ENCODE measurements around the gene ADM2.

The ADM2 gene

DNA sequence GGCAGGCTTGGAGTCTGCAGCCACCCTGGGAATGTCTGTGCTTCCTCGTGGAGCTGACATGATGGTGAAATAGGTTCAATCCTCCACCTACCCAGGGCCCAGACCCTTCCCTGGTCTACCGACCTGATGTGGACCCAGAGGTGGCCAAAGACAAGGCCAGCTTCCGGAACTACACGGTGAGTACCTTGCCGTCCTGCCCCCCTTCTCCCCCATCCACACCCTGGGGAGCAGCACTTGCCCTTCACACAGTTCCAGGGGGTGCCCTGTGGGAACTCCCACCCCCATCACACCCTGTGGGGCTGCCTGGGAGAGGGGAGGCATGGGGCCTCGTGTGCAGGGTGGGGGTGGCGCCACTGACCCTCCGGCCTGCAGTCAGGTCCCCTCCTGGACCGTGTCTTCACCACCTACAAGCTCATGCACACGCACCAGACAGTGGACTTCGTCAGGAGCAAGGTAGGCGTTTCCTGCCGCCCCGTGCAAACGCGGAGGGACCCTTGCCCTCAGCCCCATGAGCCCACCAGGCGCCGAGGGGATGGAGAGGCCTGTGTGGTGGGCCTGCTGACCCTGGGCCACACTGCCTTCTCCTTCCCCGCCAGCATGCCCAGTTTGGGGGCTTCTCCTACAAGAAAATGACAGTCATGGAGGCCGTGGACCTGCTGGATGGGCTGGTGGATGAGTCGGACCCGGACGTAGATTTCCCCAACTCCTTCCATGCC is 6.1 kb downstream of the ADM2 start:
- no peak for DNase-seq

DNA sequence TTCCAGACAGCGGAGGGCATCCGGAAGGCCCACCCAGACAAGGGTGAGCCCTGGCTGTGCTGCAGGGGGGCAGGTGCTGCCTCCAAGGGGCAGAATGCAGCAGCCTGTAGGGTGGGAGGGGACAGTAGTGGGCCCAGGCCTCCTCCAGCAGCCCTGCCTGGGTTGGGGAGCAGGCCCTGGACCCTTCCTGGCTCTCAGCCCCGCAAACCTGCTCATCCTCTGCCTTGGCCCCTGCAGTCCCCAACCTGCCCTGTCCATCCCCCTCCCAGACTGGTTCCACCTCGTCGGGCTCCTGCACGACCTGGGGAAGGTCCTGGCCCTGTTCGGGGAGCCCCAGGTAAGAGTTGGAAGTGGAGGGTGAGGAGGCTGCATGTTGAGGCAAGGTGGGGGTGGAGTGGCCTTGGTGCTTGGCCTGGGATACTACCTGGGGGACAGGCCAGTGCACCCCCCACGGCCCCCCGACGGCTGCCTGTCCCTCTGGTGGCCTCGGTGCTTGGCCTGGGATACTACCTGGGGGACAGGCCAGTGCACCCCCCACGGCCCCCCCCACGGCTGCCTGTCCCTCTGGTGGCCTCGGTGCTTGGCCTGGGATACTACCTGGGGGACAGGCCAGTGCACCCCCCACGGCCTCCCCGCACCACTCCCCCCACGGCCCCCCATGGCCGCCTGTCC is 6.8 kb downstream of the ADM2 start:
- DNase-seq, result no peak

DNA sequence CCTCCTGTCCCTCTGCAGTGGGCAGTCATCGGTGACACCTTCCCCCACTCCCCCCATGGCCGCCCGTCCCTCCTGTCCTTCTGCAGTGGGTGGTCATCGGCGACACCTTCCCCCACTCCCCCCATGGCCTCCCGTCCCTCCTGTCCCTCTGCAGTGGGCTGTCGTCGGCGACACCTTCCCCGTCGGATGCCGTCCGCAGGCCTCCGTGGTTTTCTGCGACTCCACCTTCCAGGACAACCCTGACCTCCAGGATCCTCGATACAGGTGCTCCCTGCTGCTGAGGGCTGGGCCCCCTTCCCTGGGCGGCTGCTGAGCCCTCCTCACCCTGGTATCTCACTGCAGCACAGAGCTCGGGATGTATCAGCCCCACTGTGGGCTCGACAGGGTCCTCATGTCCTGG is 7.5 kb downstream of the ADM2 start:
- DNase-seq, result no peak

DNA sequence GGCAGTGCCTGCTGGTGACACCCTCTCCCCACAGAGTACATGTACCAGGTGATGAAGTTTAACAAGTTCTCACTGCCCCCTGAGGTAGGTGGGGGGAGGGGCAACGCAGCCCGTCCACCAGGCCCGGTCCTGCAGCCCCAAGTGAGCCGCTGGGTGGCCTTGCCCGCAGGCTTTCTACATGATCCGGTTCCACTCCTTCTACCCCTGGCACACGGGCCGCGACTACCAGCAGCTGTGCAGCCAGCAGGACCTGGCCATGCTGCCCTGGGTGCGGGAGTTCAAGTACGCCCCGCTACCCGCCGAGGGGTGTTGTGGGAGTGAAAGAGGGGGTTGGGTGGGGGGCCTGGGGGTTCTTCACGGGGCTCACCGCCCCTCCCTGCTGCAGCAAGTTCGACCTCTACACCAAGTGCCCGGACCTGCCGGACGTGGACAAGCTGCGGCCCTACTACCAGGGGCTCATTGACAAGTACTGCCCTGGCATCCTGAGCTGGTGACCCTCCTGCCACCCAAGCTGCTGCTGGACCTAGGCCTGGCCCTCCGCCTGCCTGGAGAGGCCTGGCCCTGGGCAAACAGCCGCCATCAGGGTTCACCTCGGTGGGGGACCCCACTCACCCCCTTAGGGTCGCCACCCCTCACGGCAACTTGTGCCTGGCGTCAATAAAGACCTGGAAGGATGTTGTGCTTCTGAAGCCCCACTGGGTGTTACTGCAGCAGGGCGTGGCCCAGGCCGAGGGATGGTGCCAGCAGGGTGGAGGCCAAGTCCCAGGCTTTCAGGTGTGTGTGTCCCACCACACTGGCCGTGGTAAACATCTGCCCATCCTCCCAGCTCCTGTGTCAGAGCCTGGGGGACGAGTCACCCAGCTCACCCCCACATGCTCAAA is 8.3 kb downstream of the ADM2 start:
- DNase-seq, result no peak

DNA sequence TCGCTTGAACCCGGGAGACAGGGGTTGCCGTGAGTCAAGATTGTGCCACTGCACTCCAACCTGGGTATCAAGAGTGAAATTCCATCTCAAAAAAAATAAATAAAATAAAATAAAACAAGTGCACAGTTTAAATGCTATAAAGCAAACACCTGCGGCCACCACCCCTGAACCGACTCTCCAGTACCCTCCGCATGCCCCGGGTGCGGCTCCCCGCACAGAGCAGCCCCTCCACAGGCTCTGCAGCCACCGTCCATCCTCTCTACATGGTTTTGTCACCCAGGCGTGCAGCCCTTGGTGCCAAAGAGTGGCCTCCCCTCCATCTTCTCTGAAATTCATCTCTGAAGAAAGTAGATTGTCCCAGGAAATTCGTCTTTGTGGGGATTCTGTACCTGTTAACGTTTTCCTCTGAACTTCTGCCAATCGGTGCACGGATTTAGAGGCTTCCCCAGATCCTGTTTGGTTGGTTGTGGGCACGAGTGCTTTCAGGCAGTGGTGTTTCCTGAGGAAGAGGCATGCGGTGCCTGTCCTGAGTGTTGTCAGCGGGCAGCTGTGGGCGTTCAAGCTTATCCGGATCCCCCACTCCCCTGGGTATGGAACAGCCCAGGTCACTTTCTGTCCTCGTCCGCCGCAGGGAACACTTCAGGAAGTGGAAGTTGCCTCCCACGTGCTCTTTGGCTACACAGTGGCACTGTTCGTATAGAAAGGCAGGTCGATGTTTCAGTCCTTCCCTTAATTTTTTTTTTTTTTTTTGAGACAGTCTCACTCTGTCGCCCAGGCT is 9.4 kb downstream of the ADM2 start:
- peak; percentile 86 for DNase-seq

DNA sequence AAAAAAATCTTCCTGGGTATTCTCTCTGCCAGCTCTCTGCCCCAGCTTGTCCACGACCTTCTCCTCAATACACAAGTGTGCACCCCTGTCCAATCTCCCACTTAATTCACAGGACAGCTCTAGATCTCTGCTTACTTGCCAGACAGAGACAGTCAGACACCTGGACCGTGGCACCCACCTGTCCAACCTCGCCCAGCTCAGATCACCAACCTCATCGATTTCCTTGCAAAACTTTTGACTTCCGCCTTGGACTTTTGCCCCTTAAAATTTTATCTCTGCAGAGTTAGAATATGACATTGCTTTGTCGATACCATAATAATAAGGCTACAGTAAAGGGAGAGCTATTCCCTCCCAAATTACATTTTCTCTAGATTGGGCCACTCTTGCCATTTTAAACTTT is 15.8 kb downstream of the ADM2 start:
- DNase-seq, result no peak

DNA sequence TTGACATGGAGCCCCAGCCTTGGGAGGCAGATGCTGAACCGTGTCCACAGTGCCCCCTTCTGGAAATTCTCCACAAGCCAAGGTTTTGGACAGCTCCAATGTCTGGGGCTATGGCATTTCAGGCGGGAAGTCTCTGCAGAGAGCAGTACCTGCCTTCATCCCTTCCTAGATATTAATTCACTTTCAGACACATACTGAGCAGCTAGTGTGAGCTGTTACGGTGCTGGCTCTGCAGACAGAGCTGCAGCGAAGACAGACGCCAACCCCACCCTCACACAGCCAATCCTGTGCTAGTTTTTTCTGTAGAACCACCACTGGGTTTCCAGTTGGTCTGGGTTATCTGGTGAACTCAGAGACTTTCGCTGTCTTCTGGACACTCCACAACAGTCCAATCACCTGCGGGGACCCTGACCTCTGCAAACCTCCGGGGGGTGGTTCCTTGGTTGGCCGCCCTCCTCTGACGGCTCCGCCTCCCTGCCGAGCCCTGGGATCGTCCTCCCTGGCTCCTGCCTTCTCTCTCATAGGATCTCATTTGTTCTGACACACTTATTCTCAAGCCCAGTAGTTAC is 17.1 kb downstream of the ADM2 start:
- peak; percentile 8 for DNase-seq

DNA sequence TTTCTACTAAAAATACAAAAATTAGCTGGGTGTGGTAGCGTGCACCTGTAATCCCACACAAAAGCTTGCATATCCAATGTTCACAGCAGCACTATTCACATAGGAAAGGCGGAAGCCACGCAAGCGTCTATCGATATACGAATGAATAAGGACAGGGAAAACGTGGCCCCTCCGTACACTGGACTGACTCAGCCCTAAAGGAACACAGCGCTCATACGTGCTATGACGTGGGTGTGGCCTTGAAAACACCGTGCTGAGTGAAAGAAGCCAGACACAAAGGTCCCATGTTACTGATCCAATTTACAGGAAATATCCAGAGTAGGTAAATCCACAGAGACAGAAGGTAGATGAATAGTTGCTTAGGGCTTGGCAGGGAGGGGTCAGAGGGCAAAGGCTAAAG is 19.1 kb downstream of the ADM2 start:
- no peak for DNase-seq

DNA sequence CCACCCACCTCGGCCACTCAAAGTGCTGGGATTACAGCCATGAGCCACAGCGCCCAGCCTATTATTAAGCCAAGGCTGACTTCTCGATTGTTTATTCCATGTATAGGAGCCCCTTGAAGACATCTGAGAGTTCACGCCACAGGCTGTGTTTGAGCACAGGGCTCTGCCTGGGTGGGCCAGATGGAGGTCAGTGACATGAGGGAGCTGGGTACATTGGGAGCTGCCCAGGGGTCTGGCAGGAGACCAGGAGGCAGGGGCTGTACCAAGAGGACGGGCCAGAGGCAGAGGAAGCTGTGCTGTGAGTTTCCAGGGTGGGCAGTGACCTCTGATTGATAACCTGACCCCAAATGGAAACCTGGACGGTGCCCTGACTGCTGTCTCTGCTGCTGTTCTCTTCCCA is 20.8 kb downstream of the ADM2 start:
- DNase-seq, result no peak

DNA sequence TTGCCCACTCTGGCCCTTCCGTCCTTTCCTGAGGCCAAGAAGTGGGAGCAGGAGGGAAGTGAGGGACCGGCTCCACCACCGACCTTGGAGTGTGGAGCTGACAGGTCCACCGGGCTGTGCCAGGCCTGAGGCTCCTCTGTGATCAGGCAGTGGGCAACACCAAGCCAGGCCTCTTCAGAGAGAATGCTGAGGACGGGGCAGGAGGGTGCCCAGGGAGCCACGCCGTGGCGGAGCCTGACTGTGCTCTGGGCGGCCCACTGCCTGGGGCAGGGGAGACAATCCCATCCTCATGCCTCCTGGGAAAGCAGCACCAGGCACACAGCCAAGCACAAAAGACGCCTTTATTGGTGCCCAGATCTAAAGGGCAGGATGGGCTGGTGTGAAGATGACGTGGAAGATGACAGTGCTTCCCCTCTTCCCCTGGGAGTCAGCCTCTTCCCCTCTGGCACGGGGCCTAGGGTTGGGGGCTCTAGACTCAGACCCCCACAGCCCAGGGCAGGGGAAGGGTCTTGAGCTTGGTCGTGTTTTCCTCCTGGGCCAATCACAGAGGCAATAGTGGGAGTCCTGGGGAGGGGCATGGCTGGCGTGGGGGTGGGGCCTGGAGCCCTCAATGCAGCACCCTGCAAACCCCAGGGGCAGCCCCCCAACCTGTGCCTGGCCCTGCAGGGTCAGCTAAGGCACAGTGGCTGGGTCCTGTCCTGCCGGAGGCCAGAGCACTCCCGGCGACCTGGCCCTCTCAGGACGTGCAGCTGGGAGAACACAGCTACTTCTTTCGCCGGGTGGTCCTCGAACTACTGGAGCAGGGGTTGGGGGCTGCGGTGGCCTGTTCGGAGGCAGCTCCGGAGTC is 21.5 kb downstream of the ADM2 start:
- no peak for DNase-seq

DNA sequence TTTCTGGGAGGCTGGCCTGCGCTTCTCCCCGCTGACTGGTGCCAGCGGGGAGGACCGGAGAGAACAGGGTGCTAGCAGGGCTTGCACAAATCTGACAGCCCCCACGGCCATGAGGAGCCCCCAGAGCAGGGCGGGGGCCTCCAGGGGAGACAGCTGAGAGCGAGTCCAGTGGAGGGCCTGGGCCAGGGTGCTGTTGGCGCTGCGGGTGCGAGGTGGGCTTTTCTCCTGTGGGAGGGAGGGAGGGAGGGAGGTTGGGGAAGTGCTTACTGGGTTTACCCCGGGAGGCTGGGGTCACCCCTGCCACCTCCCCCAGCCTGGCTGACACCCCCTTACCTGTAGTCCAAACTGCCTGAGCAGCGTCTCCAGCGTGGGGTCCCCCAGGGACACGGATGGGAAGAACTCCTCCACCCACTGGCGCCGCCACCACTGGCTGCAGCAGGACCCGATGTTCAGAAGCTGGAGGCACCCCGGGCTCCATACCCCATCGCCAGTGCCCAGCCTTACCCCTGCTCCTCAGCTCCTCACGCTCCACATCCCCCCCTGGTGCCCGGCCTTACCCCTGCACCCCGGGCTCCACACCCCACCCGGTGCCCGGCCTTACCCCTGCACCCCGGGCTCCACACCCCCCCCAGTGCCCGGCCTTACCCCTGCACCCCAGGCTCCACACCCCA is 22.3 kb downstream of the ADM2 start:
- no peak for DNase-seq

DNA sequence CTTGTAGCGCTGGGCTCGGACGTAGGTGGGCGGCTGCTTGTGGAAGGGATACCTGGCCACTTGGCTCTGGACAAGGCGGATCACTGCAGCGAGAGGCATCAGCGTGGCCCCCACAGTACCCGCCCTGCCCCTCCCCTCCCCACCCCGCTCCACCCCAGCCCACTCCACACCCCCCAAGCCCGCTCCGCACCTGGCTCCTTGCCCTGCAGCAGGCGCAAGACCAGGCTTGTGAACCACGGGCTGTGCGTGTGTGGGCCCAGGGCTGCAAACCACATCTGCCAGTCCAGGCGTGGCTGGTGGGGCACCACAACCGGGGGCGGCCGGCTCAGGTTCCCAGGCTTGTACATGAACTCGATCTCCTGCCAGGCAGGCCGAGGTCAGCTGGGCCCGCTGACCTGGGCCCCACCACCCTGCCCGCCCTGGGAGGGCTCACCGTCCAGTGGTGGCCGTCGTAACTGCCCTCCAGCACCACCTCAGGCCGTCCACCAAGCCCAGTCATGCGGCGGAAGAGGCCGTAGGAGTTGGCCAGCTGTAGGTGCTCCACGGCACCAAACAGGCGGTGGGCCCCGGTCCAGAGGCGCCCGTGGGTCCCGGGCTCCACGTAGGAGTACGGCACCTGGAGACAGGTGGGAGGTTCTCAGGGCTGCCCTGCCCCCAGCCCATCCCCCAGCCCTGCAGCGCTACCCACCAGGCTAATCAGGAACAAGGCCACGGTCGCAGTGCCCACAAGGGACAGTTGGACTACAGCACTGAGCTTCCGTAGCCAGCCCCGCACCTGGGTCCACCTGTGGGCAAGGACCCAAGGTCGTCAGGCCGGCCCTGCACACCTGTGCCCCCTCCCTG is 23.2 kb downstream of the ADM2 start:
- no peak for DNase-seq

DNA sequence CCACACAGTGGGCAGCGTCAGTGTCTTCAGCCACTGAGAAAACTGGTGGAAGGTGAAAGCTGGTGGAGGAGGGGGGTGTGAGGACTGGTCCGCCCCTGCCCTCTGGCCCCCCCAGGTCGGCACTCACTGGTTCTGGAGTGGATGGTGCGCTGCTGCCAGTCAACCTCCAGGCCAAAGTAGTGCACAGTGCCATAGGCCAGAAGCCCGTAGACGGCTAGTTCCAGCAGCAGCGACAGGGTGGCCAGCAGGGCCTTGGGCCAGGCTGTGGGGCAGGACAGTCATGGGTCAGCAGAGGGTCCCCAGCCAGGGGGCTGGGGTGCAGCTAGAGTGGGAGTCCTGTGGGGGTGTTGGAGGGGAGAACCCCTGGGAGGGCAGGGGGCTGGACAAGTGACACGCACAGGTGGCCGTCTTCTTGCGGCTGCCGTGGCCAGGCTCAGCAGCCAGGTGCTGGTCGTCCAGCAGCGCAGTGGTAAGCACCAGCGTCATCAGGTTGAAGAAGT is 24.0 kb downstream of the ADM2 start:
- DNase-seq, result no peak

DNA sequence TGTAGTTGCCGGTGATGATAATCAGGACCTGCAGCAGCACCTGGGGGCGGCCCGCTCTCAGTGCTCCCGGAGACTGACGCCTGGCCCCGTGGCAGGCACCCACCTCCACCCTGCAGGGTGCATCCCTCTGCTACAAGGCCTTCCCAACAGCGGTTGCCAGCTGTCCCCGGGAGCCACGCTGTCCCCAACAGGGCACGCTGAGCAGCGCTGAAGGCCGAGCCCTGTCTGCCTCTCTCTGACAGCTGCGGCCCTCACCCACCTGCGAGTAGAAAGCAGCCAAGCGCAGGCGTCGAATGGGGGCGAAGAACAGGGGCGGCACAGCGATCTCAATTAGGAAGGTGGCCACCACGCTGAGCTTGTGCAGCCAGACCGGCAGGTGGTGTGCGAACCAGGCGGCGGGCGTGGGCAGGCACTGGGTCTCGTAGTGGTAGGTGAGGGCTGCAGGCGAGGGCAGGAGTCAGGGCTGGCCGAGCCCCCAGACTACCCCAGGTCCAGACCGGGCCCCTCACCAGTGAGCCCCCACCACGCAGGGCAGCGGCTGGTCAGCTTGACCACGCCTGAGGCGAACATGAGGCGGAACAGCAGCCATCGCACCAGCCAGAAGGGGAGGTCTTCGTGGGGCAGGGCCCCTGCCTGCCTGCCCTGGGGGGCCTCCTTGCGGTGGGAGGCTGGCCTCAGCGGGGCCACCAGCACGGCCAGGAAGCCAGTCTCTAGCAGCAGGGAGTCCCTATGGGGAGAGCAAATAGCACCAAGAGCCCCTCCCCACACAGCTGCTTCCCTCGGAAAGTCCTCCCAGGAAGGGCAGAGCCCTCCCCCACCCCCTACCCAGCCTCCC is 24.6 kb downstream of the ADM2 start:
- DNase-seq, result no peak

DNA sequence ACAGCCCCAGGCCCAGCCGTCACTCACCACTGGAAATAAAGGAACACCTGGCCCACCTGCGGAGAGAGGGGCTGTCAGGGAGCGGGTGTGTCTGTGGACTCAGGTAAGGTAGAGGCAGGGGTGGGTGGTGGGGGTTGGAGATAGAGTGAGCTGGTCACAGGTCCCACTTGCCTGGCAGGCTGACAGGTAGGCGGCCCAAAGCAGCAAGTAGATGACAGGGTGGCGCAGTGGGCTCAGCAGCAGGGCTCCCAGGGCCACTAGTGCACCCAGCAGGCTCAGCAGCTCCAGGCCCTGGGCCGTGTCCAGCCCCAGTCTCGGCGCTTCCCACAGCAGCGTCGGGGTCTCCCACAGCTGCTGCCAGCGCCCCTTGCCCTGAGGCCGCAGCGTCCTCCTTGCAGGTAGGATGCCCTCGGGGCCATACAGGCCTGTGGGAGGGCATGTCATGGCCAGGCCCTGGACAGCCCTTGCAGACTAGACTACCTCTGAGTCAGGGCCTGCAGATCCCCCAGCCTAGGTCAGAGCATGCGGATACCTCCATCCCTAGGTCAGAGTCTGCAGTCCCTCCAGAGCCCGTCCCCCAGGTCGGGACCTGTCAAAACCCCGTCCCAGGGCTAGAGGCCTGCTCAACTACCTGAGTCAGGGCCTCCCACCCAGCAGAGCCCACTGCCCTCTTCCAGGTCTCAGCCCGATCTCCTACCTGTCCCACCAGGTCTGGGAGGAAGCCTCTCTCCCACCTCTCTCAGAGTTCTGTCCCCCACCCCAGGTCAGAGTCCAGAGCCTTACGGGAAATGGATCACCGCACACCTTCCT is 25.5 kb downstream of the ADM2 start:
- DNase-seq, result no peak

DNA sequence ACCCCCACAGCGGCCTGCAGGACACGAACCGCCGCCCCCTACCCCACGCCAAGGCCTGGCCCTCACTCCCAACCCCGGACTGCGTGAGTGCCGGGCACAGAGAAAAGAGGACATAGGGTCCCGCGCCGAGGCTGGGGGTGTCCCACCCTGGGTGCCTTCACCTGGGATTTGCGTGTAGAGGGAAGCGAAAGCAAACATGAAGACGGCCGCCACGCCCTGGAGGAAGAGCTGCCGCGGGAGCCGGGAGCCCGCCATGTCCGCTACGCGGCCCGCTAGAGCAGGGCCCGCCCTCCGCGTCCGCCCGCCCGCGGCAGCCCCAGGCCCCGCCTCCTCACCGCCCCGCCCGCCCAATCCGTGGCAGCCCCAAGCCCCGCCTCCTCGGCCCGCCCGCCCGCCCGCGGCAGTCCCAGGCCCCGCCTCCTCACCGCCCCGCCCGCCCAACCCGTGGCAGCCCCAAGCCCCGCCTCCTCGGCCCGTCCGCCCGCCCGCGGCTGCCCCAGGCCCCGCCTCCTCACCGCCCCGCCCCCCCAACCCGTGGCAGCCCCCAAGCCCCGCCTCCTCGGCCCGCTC is 26.2 kb downstream of the ADM2 start, which contains the start of gene LMF2:
LMF2 (minus strand) TSS at position 282 of the 570 bp plus-strand sequence; CDS start at position 255, 27 bp downstream.
- DNase-seq, result no peak

Data from GF-D8 (cell line).